H1 (cell line): Measurements from ENCODE around the gene RHOB. TPM values are rescaled to one million over a fixed set of nuclear protein-coding genes. Genes with fewer than 3 reads are reported as not detected.
A peak's percentile ranks its signal among the peaks of the same experiment; 100 is the strongest.

Experiments used
- CTCF ChIA-PET: fragments of 300-600 bp; sonication (Branson Sonifier 250); formaldehyde crosslinking; loops from one replicate; lab custom pipeline; 2021; ENCODE audit not compliant: partially characterized antibody; lab: Charles Lee
- POLR2A ChIA-PET: fragments of 300-600 bp; sonication (Branson Sonifier 250); formaldehyde crosslinking; loops from one replicate; lab custom pipeline; 2021; ENCODE audit warnings: inconsistent platforms; ENCODE audit not compliant: partially characterized antibody; lab: Charles Lee
- DNase-seq, 2 experiments: peaks; one replicate each; pipeline versions ENCODE4 v3.0.0 to v3.0.0-alpha.2; 2010 to 2022; ENCODE audit warnings: low spot score in 2 of 2, low read depth in 1 of 2, mixed read lengths in 1 of 2
- FAIRE-seq: peaks from 2 replicates; lab custom pipeline; 2011; peaks lifted over from hg19 to GRCh38; lab: Jason Lieb, UNC
- H2AFZ ChIP-seq: 2 replicates; pipeline ENCODE4 v1.8.1; 2012; ENCODE audit warnings: low read length, inconsistent platforms
- H2AK5ac ChIP-seq: 2 replicates; pipeline ENCODE4 v1.6.1; 2013; ENCODE audit warnings: low read depth, low read length
- H2BK120ac ChIP-seq: replicated peaks from 2 replicates; pipeline ENCODE3; 2013; ENCODE audit warnings: low read depth, low read length, inconsistent platforms
- H2BK12ac ChIP-seq: 2 replicates; pipeline ENCODE4 v1.6.1; 2013; ENCODE audit warnings: low read depth, low read length
- H2BK15ac ChIP-seq: 2 replicates; pipeline ENCODE4 v1.6.1; 2013; ENCODE audit warnings: low read length
- H2BK20ac ChIP-seq: 2 replicates; pipeline ENCODE4 v1.6.1; 2013; ENCODE audit warnings: low read length
- H2BK5ac ChIP-seq: 2 replicates; pipeline ENCODE4 v1.6.1; 2013; ENCODE audit warnings: low read depth, low read length
- H3K14ac ChIP-seq: 2 replicates; pipeline ENCODE4 v1.6.1; 2013; ENCODE audit warnings: inconsistent platforms; ENCODE audit not compliant: insufficient read length
- H3K18ac ChIP-seq: 2 replicates; pipeline ENCODE4 v1.6.1; 2013; ENCODE audit warnings: low read length; ENCODE audit errors: extremely low read depth
- H3K23ac ChIP-seq: 2 replicates; pipeline ENCODE4 v1.6.1; 2013; ENCODE audit warnings: inconsistent platforms; ENCODE audit not compliant: insufficient read length
- H3K23me2 ChIP-seq: 2 replicates; pipeline ENCODE4 v1.6.1; 2013; ENCODE audit warnings: low read depth, low read length
- H3K27ac ChIP-seq: 2 replicates; pipeline ENCODE4 v1.6.1; 2011; ENCODE audit warnings: low read depth, low read length, inconsistent platforms
- H3K27me3 ChIP-seq, 4 experiments: replicated peaks in 1 of 4; 1 replicate in 1 of 4; 2 replicates in 3 of 4; pipeline versions ENCODE4 v1.6.1 to v1.8.1; 2011 to 2013; ENCODE audit warnings: low read length in 3 of 4, mild to moderate bottlenecking in 3 of 4, inconsistent platforms in 2 of 4, mixed read lengths in 2 of 4, moderate library complexity in 1 of 4; ENCODE audit not compliant: control insufficient read depth in 3 of 4, insufficient read depth in 3 of 4; ENCODE audit errors: extremely low read depth in 1 of 4
- H3K36me3 ChIP-seq, 4 experiments: 2 replicates each; pipeline versions ENCODE4 v1.6.1 to v1.8.1; 2011 to 2013; ENCODE audit warnings: mild to moderate bottlenecking in 4 of 4, low read length in 3 of 4, moderate library complexity in 2 of 4, control low read depth in 1 of 4, inconsistent platforms in 1 of 4; ENCODE audit not compliant: insufficient read depth in 4 of 4, control insufficient read depth in 2 of 4
- H3K4ac ChIP-seq: replicated peaks from 2 replicates; pipeline ENCODE3; 2013; ENCODE audit warnings: low read length, low read depth, mixed read lengths, inconsistent platforms; ENCODE audit not compliant: insufficient read length
- H3K4me1 ChIP-seq, 4 experiments: replicated peaks in 1 of 4; 1 replicate in 1 of 4; 2 replicates in 3 of 4; pipeline versions ENCODE4 v1.6.1 to v1.8.1; 2011 to 2013; ENCODE audit warnings: low read length in 3 of 4, inconsistent platforms in 2 of 4, mixed read lengths in 1 of 4; ENCODE audit not compliant: insufficient read depth in 4 of 4, control insufficient read depth in 3 of 4
- H3K4me2 ChIP-seq, 2 experiments: 2 replicates each; pipeline versions ENCODE4 v1.6.1 to v1.8.1; 2011 to 2013; ENCODE audit warnings: low read depth in 2 of 2, low read length in 2 of 2, control low read depth in 1 of 2, inconsistent platforms in 1 of 2, mild to moderate bottlenecking in 1 of 2; ENCODE audit not compliant: insufficient read depth in 1 of 2
- H3K4me3 ChIP-seq, 4 experiments: fragments of 200-600, 300-600 bp in 1 of 4; sonication (generic), shearing (Covaris generic), sonication (Bioruptor Twin) in 1 of 4; 2 replicates each; pipeline versions ENCODE4 v1.5.1 to v1.8.1; 2011 to 2016; ENCODE audit warnings: low read length in 4 of 4, low read depth in 3 of 4, control low read depth in 2 of 4, inconsistent platforms in 2 of 4, mild to moderate bottlenecking in 2 of 4, mixed read lengths in 1 of 4, moderate library complexity in 1 of 4; ENCODE audit not compliant: insufficient read depth in 2 of 4; ENCODE audit errors: extremely low read depth in 1 of 4
- H3K56ac ChIP-seq: replicated peaks from 2 replicates; pipeline ENCODE3; 2013; ENCODE audit warnings: low read depth, mild to moderate bottlenecking, mixed read lengths, low read length, inconsistent platforms; ENCODE audit not compliant: insufficient read length
- H3K79me1 ChIP-seq: 2 replicates; pipeline ENCODE4 v1.6.1; 2013; ENCODE audit warnings: low read depth, low read length, control low read depth
- H3K79me2 ChIP-seq, 2 experiments: 2 replicates each; pipeline versions ENCODE4 v1.6.1 to v1.8.1; 2012 to 2013; ENCODE audit warnings: low read length in 2 of 2, mild to moderate bottlenecking in 2 of 2, inconsistent platforms in 1 of 2; ENCODE audit not compliant: insufficient read depth in 2 of 2, control insufficient read depth in 1 of 2
- H3K9ac ChIP-seq, 4 experiments: replicated peaks in 1 of 4; 1 replicate in 1 of 4; 2 replicates in 3 of 4; pipeline versions ENCODE4 v1.6.1 to v1.8.1; 2011 to 2013; ENCODE audit warnings: low read depth in 3 of 4, low read length in 3 of 4, control low read depth in 2 of 4, mild to moderate bottlenecking in 2 of 4, moderate library complexity in 2 of 4, inconsistent platforms in 1 of 4; ENCODE audit errors: extremely low read depth in 1 of 4
- H3K9me3 ChIP-seq, 2 experiments: 2 replicates each; pipeline versions ENCODE4 v1.6.1 to v1.8.1; 2012 to 2013; ENCODE audit warnings: mild to moderate bottlenecking in 2 of 2, moderate library complexity in 2 of 2, control low read depth in 1 of 2, inconsistent platforms in 1 of 2, low read depth in 1 of 2, low read length in 1 of 2, mixed read lengths in 1 of 2; ENCODE audit not compliant: insufficient read depth in 2 of 2
- H4K20me1 ChIP-seq, 2 experiments: replicated peaks in 1 of 2; 2 replicates each; pipeline versions ENCODE3 to v1.8.1; 2011 to 2013; ENCODE audit warnings: inconsistent platforms in 2 of 2, low read length in 2 of 2, mild to moderate bottlenecking in 1 of 2; ENCODE audit not compliant: insufficient read depth in 2 of 2, control insufficient read depth in 1 of 2
- H4K5ac ChIP-seq: 2 replicates; pipeline ENCODE4 v1.6.1; 2013; ENCODE audit warnings: low read length, low read depth, mixed read lengths, inconsistent platforms; ENCODE audit not compliant: insufficient read length
- H4K8ac ChIP-seq: 2 replicates; pipeline ENCODE4 v1.8.0; 2013; ENCODE audit warnings: mild to moderate bottlenecking, moderate library complexity, low read length, inconsistent platforms; ENCODE audit not compliant: insufficient read depth; ENCODE audit errors: extremely low read depth
- H4K91ac ChIP-seq: replicated peaks from 2 replicates; pipeline ENCODE3; 2013; ENCODE audit warnings: low read length, mixed read lengths, inconsistent platforms; ENCODE audit not compliant: insufficient read length
- BRCA1 ChIP-seq: IDR thresholded peaks from 2 replicates; pipeline ENCODE4 v1.6.1; 2012; ENCODE audit warnings: low read depth, low read length, improper control_type of control experiment
- CTBP2 ChIP-seq: IDR thresholded peaks from 2 replicates; pipeline ENCODE4 v1.7.0; 2011; ENCODE audit warnings: borderline replicate concordance, mild to moderate bottlenecking, moderate library complexity, mixed read lengths, low read length; ENCODE audit not compliant: insufficient read depth, insufficient read length
- EZH2 ChIP-seq: fragments of 200-600 bp; sonication (generic); IDR thresholded peaks from 2 replicates; pipeline ENCODE4 v1.7.1; 2012; ENCODE audit warnings: low read depth, mild to moderate bottlenecking, moderate library complexity, low read length, inconsistent platforms; ENCODE audit not compliant: severe bottlenecking
- HDAC6 ChIP-seq: IDR thresholded peaks from one replicate; pipeline ENCODE4 v1.7.1; 2012; ENCODE audit warnings: low read depth, mild to moderate bottlenecking, inconsistent platforms, low read length, moderate library complexity
- MAX ChIP-seq: IDR thresholded peaks from 2 replicates; pipeline ENCODE4 v1.6.1; 2012; ENCODE audit warnings: inconsistent platforms
- PHF8 ChIP-seq: fragments of 200-600 bp; sonication (generic); conservative IDR thresholded peaks from 2 replicates; pipeline ENCODE4 v1.7.1; 2012; ENCODE audit warnings: low read depth, mild to moderate bottlenecking, inconsistent platforms, low read length, moderate library complexity
- POU5F1 ChIP-seq: IDR thresholded peaks from 2 replicates; pipeline ENCODE4 v1.6.1; 2011; ENCODE audit warnings: low read depth, mild to moderate bottlenecking, low read length, moderate library complexity
- SRF ChIP-seq: IDR thresholded peaks from 2 replicates; pipeline ENCODE4 v1.6.1; 2011; ENCODE audit warnings: mild to moderate bottlenecking, low read depth, low read length, moderate library complexity
- WGBS, 2 experiments: shearing (Covaris generic) in 1 of 2; methylation state at CpG; one replicate each; pipeline versions ENCODE4 v1.1.6 to v1.1.7; 2013 to 2015; ENCODE audit warnings: low lambda C conversion rate in 2 of 2, mixed read lengths in 2 of 2, inconsistent platforms in 1 of 2, low coverage in 1 of 2, missing lambda C conversion rate in 1 of 2; ENCODE audit not compliant: insufficient replicate concordance in 2 of 2, insufficient coverage in 1 of 2, insufficient read length in 1 of 2; ENCODE audit errors: extremely low coverage in 1 of 2, missing lambda C conversion rate in 1 of 2; 5-methylcytosine and 5-hydroxymethylcytosine counted together
- polyA plus RNA-seq, 7 experiments: library from polyadenylated mRNA; depleted of rRNA in 3 of 7; stranded (reverse) in 5 of 7; unstranded in 2 of 7; fragments of >200 nt in 5 of 7; fragments of 200-250 nt in 2 of 7; gene quantifications; 1 replicate in 5 of 7; 2 replicates in 1 of 7; 4 replicates in 1 of 7; pipeline versions ENCODE4 v1.2.1 to v1.2.3, GENCODE V29; 2011 to 2013; ENCODE audit warnings: missing spikeins in 2 of 7, mixed read lengths in 2 of 7
- total RNA-seq: library from RNA; stranded (reverse); fragmentation: NEBNext Ultra II Directional; extraction: Animal tissue kit (Norgen Biotek cat#: 25700); gene quantifications from 2 replicates; pipeline ENCODE4 v1.2.1, GENCODE V29; 2021

RHOB gene
- total and polyA plus RNA-seq, 2 of the 8 experiments (the other 6 are each of a cell fraction or from before 2014, with no cell fraction given), result 9.3 to 9.5 TPM

GRCh38 chr2:20478961-20479360 lies 32.1 kb downstream of the RHOB start:
- H3K27ac ChIP-seq, result no peak overlapping the region
- H3K4me1 ChIP-seq, result peaks cover 0 to 2% (median 0%) of the 10 kb centered on the region in 4 experiments; a peak in 3 of 7 replicates
- H3K27me3 ChIP-seq, result no peaks in the 10 kb centered on the region
- H3K9me3 ChIP-seq, result no peaks in the 10 kb centered on the region
- no peak overlapping the region for H2BK120ac ChIP-seq
- H2BK20ac ChIP-seq, result no peak overlapping the region
- H4K8ac ChIP-seq, result peak overlapping the region; percentile 17; the same call in 1 of the 2 replicates
- no peak overlapping the region for H2BK12ac ChIP-seq
- DNase-seq, result no peak
- H3K23me2 ChIP-seq, result no peaks in the 10 kb centered on the region
- no peak overlapping the region for H3K56ac ChIP-seq
- no peak overlapping the region for H2BK15ac ChIP-seq
- no peaks in the 10 kb centered on the region for H3K36me3 ChIP-seq
- no peak overlapping the region for H3K4ac ChIP-seq
- ChIA-PET CTCF (interaction anchor here (0.9 to 2.3 kb wide), 6 partner anchors 11 to 139 kb away, joined by 3 to 7 read pairs (median 5); no protein-coding TSS in a partner anchor), POLR2A (interaction anchor here (1.4 kb wide), 1 partner anchor 32 kb away, joined by 7 read pairs; the partner anchor contains the start of gene RHOB)
- no peak overlapping the region for H3K9ac ChIP-seq
- no peaks in the 10 kb centered on the region for H4K20me1 ChIP-seq
- no peaks in the 10 kb centered on the region for H3K79me2 ChIP-seq
- H3K4me2 ChIP-seq, result no peak overlapping the region
- H2AK5ac ChIP-seq, result no peak overlapping the region
- H3K4me3 ChIP-seq, result no peak overlapping the region
- no peak overlapping the region for H4K5ac ChIP-seq
- H4K91ac ChIP-seq, result no peak overlapping the region
- no peak overlapping the region for H3K14ac ChIP-seq
- H3K18ac ChIP-seq, result no peak overlapping the region
- no peak overlapping the region for H2BK5ac ChIP-seq
- no peak for FAIRE-seq
- 98% methylated on average over 7 of the region's 7 CpGs; no CpG with 5 or more reads in 1 of the 2 experiments for WGBS, 2 experiments
- no peak overlapping the region for H3K23ac ChIP-seq
- H2AFZ ChIP-seq, result no peak overlapping the region
- H3K79me1 ChIP-seq, result no peaks in the 10 kb centered on the region
- no peak for TF ChIP-seq PHF8
- no peak for TF ChIP-seq MAX
- TF ChIP-seq BRCA1, result no peak
- no peak for TF ChIP-seq SRF
- no peak for TF ChIP-seq EZH2
- TF ChIP-seq CTBP2, result no peak
- TF ChIP-seq POU5F1, result no peak
- no peak for TF ChIP-seq HDAC6
